Mesodermal cell (in vitro differentiated cells): ENCODE results near the gene ITSN1.

Source experiments
- H3K27ac ChIP-seq: 2 replicates; pipeline ENCODE4 v1.7.0; 2013; ENCODE audit warnings: mild to moderate bottlenecking, low read depth, low read length, moderate library complexity; ENCODE audit not compliant: severe bottlenecking
- H3K36me3 ChIP-seq: 2 replicates; pipeline ENCODE4 v1.7.1; 2013; ENCODE audit warnings: mild to moderate bottlenecking, low read length, moderate library complexity; ENCODE audit not compliant: control insufficient read depth, insufficient read depth
- H3K4me1 ChIP-seq: one replicate; pipeline ENCODE4 v1.7.1; 2013; ENCODE audit warnings: mild to moderate bottlenecking, low read length; ENCODE audit not compliant: insufficient read depth, control insufficient read depth, poor library complexity, severe bottlenecking
- H3K4me3 ChIP-seq: 2 replicates; pipeline ENCODE4 v1.7.0; 2013; ENCODE audit warnings: low read length, control low read depth, mild to moderate bottlenecking; ENCODE audit not compliant: insufficient read depth, poor library complexity, severe bottlenecking; ENCODE audit errors: extremely low read depth
- H3K9me3 ChIP-seq: 2 replicates; pipeline ENCODE4 v1.7.1; 2013; ENCODE audit warnings: mild to moderate bottlenecking, low read length, moderate library complexity; ENCODE audit not compliant: control insufficient read depth
- WGBS, 2 experiments: methylation state at CpG; one replicate each; pipeline ENCODE4 v1.1.5; 2013; ENCODE audit warnings: missing lambda C conversion rate in 2 of 2; ENCODE audit not compliant: insufficient coverage in 2 of 2; 5-methylcytosine and 5-hydroxymethylcytosine counted together

The ITSN1 gene

DNA sequence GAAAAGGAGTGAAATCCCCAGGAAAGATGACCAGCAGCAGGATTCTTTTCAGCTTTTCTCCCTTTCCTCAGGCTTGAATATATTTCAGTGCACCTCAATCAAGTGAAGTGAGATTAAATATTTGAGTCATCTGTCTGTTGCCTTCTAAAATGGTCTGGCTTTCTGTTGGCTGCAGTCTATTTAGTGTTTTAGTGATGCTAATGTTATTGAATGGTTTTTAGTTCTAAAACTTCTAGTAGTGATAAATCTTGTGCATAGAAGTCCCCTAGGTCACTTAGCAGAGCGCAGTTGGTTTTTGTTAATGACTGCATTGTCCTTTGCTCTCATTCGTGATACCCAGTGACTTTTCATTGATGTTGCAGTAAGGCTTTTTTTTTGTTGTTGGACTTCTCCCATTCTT is 53.5 kb downstream of the ITSN1 start:
- no peaks in the 10 kb centered on the region for H3K9me3 ChIP-seq
- H3K4me3 ChIP-seq, result no peak overlapping the region
- no peak overlapping the region for H3K27ac ChIP-seq
- 57% methylated on average over 2 of the region's 2 CpGs; no CpG with 5 or more reads in 1 of the 2 experiments for WGBS, 2 experiments
- H3K4me1 ChIP-seq, result peaks cover 10% of the 10 kb centered on the region
- peaks cover under 1% of the 10 kb centered on the region for H3K36me3 ChIP-seq

DNA sequence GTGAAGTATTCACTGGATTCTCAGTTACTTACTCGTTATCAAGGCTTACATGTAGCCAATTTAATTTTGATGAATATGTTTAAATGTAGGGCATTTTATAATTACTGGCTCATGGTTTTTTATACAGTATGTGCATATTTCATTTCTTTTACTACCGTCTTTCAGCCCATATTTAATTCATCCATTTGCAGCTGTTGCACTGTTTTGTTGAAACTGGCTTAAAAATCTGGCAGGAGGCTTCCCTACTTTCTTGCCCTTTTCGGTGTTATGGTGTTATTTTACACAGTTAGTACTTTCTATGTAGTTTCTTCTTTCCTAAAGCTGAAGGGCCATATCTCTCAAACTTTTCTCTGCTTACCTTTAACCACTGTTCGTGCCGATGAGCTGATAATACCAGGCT is 54.2 kb downstream of the ITSN1 start:
- no peaks in the 10 kb centered on the region for H3K9me3 ChIP-seq
- 100% methylated on average over 1 of the region's 5 CpGs; no CpG with 5 or more reads in 1 of the 2 experiments for WGBS, 2 experiments
- peaks cover 3% of the 10 kb centered on the region for H3K36me3 ChIP-seq
- H3K27ac ChIP-seq, result peak overlapping the region; percentile 26
- H3K4me1 ChIP-seq, result peaks cover 10% of the 10 kb centered on the region
- H3K4me3 ChIP-seq, result no peak overlapping the region

DNA sequence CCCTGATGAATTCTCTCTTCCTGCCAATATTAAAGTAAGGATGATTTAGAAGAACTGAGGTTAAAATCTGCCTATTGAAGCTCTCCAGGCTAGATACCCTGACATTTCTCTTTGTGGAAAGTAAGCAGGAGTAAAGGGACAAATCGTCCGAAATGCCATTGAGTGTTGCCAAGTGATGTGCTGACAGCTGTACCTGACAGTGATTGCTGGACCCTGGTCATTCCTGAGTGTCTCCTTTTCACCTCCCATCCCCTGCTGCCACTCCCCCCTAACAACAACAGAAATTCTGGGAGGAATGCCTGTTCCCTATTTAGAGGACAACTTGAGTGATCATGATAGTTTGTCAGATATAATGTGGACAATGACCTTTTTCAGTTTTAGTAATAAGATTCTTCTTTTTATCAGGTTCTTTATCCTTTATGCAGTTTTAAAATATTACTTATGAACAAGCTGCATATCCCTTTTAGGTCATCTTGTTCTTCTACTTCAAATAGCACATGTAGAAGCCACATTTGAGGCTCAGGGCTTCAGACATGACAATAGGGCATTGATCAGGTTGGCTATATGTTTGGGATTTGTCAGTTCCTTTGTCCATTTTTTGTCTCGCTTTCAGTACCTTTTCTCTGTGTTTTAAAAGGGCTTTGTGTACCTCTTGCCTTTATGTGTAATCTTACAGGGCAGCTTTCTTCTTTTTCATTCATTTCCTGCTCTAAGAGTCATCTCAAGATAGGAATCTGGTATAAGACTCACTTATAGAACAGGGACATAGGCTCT is 56.0 kb downstream of the ITSN1 start:
- peaks cover 10% of the 10 kb centered on the region for H3K4me1 ChIP-seq
- H3K9me3 ChIP-seq, result no peaks in the 10 kb centered on the region
- peaks cover 3% of the 10 kb centered on the region for H3K36me3 ChIP-seq
- no peak overlapping the region for H3K4me3 ChIP-seq
- H3K27ac ChIP-seq, result no peak overlapping the region
- WGBS, 2 experiments, result no CpG with 5 or more reads among the region's 3 CpGs

DNA sequence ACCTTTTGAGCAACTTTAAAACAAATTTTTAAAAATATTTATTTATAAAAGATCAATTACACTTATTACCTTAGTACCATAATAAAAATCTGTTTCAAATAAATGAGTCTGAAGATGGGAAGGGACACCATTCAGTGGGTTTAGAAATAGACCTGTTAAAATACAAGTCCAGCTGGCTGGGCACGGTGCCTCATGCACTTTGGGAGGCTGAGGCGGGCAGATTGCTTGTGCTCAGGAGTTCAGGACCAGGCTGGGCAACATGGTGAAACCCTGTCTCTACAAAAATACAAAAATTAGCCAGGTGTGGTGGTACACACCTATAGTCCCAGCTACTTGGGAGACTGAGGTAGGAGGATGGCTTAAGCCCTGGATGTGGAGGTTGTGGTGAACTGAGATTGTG is 57.0 kb downstream of the ITSN1 start:
- Histone ChIP-seq H3K4me1 (peaks cover 16% of the 10 kb centered on the region), H3K36me3 (peaks cover 3% of the 10 kb centered on the region), H3K9me3 (no peaks in the 10 kb centered on the region), H3K4me3 (no peak overlapping the region), H3K27ac (no peak overlapping the region)
- WGBS, 2 experiments, result 80 to 100% methylated on average over 2 of the region's 2 CpGs

DNA sequence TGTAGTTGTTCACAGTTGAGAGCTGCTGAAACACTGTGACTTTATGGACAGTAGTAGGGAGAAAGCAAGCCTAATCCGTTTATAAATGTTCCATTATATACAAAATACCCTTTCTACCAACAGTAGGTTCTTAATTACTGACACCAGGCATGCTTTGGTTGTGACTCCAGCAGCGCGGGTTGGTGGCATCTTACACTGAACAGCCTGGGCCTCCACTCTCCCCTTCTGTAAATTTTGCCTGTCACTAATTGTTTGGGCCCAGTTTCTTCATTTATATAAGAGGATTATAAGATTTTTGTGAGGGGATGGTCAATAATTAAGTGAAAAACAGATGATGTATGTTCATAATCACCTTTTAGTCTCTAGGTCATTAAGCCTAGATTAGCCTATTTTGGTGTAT is 58.2 kb downstream of the ITSN1 start:
- Histone ChIP-seq H3K4me1 (peaks cover 16% of the 10 kb centered on the region), H3K9me3 (no peaks in the 10 kb centered on the region), H3K4me3 (no peak overlapping the region), H3K36me3 (peaks cover 3% of the 10 kb centered on the region), H3K27ac (no peak overlapping the region)
- WGBS, 2 experiments, result 89 to 100% methylated on average over 3 of the region's 3 CpGs

DNA sequence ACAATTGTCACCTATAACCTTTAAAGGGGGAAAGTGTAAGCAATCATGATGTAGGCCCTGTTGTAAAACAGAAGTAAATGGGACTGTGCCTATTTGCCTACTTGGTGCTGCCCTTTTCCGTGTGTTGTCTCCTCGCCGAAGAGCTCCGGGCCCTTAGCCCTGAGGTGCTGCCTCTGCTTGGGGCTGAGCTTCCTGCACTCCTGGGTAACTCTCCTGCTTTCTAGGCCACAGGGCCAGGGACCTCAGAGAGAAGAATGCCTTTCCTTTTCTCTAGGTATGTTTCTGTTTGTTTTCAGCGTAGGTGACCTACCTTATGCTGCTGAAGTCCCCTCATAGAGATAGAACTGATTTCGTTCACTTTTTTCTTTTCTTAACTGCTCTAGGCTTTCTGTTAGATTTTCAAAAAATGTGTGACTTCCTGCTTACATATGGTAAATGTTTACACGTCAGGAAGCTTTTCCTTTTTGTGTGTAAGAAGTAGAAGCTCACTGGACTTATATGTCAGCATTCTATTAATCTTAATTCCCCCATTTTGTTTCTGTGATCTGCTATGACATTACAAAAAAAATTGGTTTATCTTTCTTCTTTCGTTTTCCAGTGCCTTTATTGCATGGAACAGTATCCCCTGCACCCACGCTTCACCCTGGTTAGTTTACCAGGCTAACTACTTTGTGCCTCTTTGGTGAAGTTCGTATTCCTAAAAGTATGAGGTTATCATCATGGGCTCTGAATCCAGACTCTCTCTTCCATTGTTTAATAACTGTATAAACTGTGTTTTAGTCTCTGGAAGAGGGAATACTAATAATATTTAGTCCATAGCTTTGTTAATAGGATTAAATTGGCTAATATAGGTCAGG is 61.7 kb downstream of the ITSN1 start:
- Histone ChIP-seq H3K27ac (peak overlapping the region; percentile 37), H3K36me3 (peaks cover 11% of the 10 kb centered on the region), H3K4me1 (peaks cover 6% of the 10 kb centered on the region), H3K4me3 (no peak overlapping the region), H3K9me3 (peaks cover 9% of the 10 kb centered on the region)
- WGBS, 2 experiments, result 83 to 89% methylated on average over 5 to 7 of the region's 10 CpGs

DNA sequence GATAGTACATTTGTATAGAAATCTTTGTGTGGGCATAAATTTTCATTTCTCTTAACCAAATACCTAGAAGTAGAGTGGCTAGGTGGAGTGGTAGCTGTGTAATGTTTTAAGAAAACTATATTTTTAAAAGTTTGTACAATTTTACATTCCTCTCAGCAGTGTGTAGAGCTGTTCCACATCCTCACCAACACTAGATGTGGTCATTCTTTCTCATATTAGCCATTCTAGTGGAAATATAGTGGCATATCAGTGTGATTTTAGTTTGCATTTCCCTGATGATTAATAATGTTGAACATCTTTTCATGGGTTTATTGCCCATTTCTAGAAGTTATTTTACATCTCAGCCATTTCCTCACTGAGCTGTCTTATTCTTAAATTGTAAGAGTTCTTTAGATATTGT is 65.5 kb downstream of the ITSN1 start:
- H3K27ac ChIP-seq, result no peak overlapping the region

DNA sequence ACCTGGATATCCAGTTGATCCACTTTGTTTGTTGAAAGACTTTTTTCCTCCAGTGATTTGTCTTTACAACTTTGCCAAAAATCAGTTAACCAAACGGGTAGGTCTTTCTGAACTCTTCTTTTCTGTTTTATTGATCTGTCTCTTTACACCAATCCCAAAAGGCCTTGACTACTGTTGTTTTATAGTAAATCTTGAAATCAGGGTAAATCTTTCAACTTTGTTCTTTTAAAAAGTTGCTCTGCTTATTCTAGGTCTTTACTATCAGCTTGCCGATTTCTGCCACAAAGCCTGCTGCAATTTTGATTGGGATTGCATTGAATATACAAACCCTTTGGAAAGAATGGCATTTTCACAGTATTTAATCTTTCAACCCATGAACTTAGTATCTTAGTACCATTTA is 66.6 kb downstream of the ITSN1 start:
- H3K4me1 ChIP-seq, result peaks cover 3% of the 10 kb centered on the region
- H3K36me3 ChIP-seq, result peaks cover 12% of the 10 kb centered on the region
- H3K9me3 ChIP-seq, result peaks cover 9% of the 10 kb centered on the region
- no peak overlapping the region for H3K4me3 ChIP-seq
- no CpG with 5 or more reads among the region's 2 CpGs for WGBS, 2 experiments
- no peak overlapping the region for H3K27ac ChIP-seq

More for the DNA sequence above, 65.5 kb downstream of the ITSN1 start:
- Histone ChIP-seq H3K9me3 (peaks cover 9% of the 10 kb centered on the region), H3K4me3 (no peak overlapping the region), H3K36me3 (peaks cover 12% of the 10 kb centered on the region), H3K4me1 (peaks cover 6% of the 10 kb centered on the region)

DNA sequence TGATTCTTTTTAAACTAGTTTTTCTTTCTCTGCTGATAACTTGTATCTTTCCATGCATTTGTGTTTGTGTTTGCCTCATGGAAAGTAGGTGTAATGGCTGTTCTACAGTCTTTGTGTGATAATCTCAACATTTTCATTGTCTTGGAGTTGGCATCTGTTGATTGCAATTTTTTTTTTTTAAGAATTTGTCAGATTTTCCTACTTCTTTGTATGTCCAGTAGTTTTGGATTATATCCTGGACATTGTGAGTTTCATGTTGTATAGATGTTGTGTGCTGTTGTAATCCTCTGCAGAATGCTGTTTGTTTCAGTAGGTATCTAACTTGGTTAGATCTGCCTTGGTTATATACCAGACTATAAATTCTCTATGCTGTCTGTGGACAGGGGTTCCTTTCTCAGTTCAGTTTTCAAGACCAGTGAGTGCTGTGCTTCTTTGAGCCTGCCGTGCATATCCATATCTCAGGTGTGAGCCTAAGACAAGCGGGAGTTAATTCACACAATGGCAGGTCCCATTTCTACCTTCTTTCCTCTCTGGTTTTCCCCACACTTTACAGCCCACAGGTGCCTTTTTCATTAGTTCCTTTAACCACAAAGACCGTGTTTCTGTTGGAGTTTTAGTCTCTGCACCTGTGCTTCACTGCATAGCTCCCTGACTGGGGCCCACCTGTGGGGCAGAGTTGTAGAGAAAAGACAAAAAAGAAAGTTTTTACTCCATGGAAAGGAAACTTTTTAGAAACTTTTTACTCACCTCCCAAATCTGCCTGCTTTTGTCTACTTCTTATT is 69.9 kb downstream of the ITSN1 start:
- WGBS, 2 experiments, result 93 to 94% methylated on average over 2 to 3 of the region's 3 CpGs
- Histone ChIP-seq H3K9me3 (peaks cover 9% of the 10 kb centered on the region), H3K4me1 (peaks cover 8% of the 10 kb centered on the region), H3K4me3 (no peak overlapping the region), H3K36me3 (peaks cover 12% of the 10 kb centered on the region), H3K27ac (no peak overlapping the region)

DNA sequence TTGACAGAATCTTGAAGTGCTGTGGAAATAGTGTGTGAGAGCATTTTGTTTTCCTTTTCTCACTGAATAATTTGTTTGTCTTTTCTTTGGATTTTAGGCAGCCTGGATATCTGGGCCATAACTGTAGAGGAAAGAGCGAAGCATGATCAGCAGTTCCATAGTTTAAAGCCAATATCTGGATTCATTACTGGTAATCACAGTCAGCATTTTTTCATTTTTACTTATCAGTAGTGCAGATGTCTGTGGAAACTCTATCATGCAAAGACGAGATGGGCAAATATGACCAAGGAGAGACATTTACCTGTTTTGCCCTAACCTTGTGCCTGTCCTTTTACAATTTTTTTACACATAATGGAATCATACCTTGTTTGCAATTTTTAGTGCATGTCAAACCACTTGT is 78.8 kb downstream of the ITSN1 start:
- peaks cover 36% of the 10 kb centered on the region for H3K36me3 ChIP-seq
- WGBS, 2 experiments, result 100% methylated on average over 1 of the region's 2 CpGs; no CpG with 5 or more reads in 1 of the 2 experiments

More for the DNA sequence above, 78.8 kb downstream of the ITSN1 start:
- H3K27ac ChIP-seq, result no peak overlapping the region
- peaks cover 2% of the 10 kb centered on the region for H3K4me1 ChIP-seq
- H3K9me3 ChIP-seq, result no peaks in the 10 kb centered on the region
- H3K4me3 ChIP-seq, result no peak overlapping the region
